Left cardiac atrium (tissue), 4 donors: ENCODE data around the gene FDXR. TPM values are rescaled to one million over a fixed set of nuclear protein-coding genes. Genes with fewer than 3 reads are reported as not detected.

Source experiments
- ATAC-seq, 2 donors: fragments of 200-7000 bp; cut with Tn5 transposase; one replicate each; pipeline ENCODE4 v1.9.1; 2020; ENCODE audit warnings: mild to moderate bottlenecking in 2 of 2, moderate library complexity in 2 of 2
- DNase-seq: peaks from one replicate; pipeline ENCODE4 v3.0.0-alpha.2; 2020
- intact Hi-C, 2 donors: fragments of 100-400 bp; cut with DNase I; formaldehyde crosslinking; loops; one replicate each; pipeline versions ENCODE4 v1.14.1 to v1.15.1; 2022 to 2023
- total RNA-seq, 2 donors: library from RNA; stranded (reverse); fragmentation: NEBNext Ultra II Directional; extraction: Animal tissue kit (Norgen Biotek cat#: 25700); gene quantifications; one replicate each; pipeline ENCODE4 v1.2.1, GENCODE V29; 2021
- donor health status: DM: no; HTN: yes; CAD: no.
- donor health status: DM: no; HTN: yes; CAD: no; lungs with severe emphysema.
- donor health status: DM: yes; HTN: yes; CAD: no.
- donor health status: Dilated cardiomyopathy.

The FDXR gene
- total RNA-seq, 2 donors from 2014 or later = 6.6 to 8.1 TPM

- DNase-seq (no peak), ATAC-seq (no peak)
- intact Hi-C loops = no loop called here
Observed at GRCh38 chr17:74848656-74849399, 24.0 kb downstream of the FDXR start.

GRCh38 chr17:74846621-74847020 is 26.2 kb downstream of the FDXR start:
- no peak for ATAC-seq
- intact Hi-C loops = no loop called here
- no peak for DNase-seq

- DNase-seq = no peak
- intact Hi-C loops = loop anchor here in 1 of 2 donors (2.0 kb wide), 1 partner anchor 20 kb away; no protein-coding TSS in a partner anchor
- ATAC-seq = no peak
Observed at GRCh38 chr17:74843352-74843627, 29.5 kb downstream of the FDXR start.

GRCh38 chr17:74842599-74843351 is 30.0 kb downstream of the FDXR start:
- peak; percentile 87 for DNase-seq
- intact Hi-C loops = loop anchor here in 1 of 2 donors (2.0 kb wide), 1 partner anchor 20 kb away; no protein-coding TSS in a partner anchor
- ATAC-seq = peak; percentile 83 to 86

GRCh38 chr17:74842146-74842598 is 30.6 kb downstream of the FDXR start:
- intact Hi-C loops = loop anchor here in 1 of 2 donors (2.0 kb wide), 1 partner anchor 21 kb away; no protein-coding TSS in a partner anchor
- peak; percentile 10 for ATAC-seq
- no peak for DNase-seq

GRCh38 chr17:74840989-74841666 is 31.7 kb downstream of the FDXR start:
- DNase-seq = peak; percentile 87
- intact Hi-C loops = no loop called here
- ATAC-seq = peak; percentile 64 to 68

- no peak for DNase-seq
- ATAC-seq = no peak
- intact Hi-C loops = no loop called here
Observed at GRCh38 chr17:74839990-74840852, 32.6 kb downstream of the FDXR start.

- intact Hi-C loops = no loop called here
- DNase-seq = no peak
- ATAC-seq = no peak
Observed at GRCh38 chr17:74838274-74838673, 34.5 kb downstream of the FDXR start.

GRCh38 chr17:74836691-74837467 is 35.9 kb downstream of the FDXR start:
- ATAC-seq = no peak
- intact Hi-C loops = no loop called here

GRCh38 chr17:74836191-74836590 is 36.6 kb downstream of the FDXR start:
- intact Hi-C loops = no loop called here
- ATAC-seq (no peak), DNase-seq (no peak)

More at GRCh38 chr17:74836691-74837467, 35.9 kb downstream of the FDXR start:
- no peak for DNase-seq

GRCh38 chr17:74833501-74834377 is 39.1 kb downstream of the FDXR start:
- intact Hi-C loops = no loop called here
- DNase-seq (no peak), ATAC-seq (peak; percentile 16 to 17)

- DNase-seq (no peak), ATAC-seq (no peak)
- intact Hi-C loops = no loop called here
Observed at GRCh38 chr17:74832421-74832820, 40.4 kb downstream of the FDXR start.

- ATAC-seq (no peak), DNase-seq (no peak)
- intact Hi-C loops = no loop called here
Observed at GRCh38 chr17:74831444-74832146, 41.2 kb downstream of the FDXR start.

GRCh38 chr17:74830861-74831260 is 41.9 kb downstream of the FDXR start:
- DNase-seq = no peak
- ATAC-seq = no peak
- intact Hi-C loops = no loop called here

- ATAC-seq = peak; percentile 21 to 81
- intact Hi-C loops = no loop called here
Observed at GRCh38 chr17:74827800-74828199, 45.0 kb downstream of the FDXR start.

GRCh38 chr17:74825952-74826719 is 46.7 kb downstream of the FDXR start:
- DNase-seq (no peak), ATAC-seq (no peak)
- intact Hi-C loops = no loop called here

More at GRCh38 chr17:74827800-74828199, 45.0 kb downstream of the FDXR start:
- DNase-seq = no peak
